CD14-positive monocyte (primary cell): ENCODE results near the gene GRIK3. TPM values are rescaled to one million over a fixed set of nuclear protein-coding genes. Genes with fewer than 3 reads are reported as not detected.

Source experiments
- DNase-seq, 3 donors: peaks; one replicate each; pipeline ENCODE4 v3.0.0-alpha.2; 2011 to 2022
- H2AFZ ChIP-seq: 2 replicates; pipeline ENCODE4 v1.6.0; 2012; ENCODE audit warnings: mild to moderate bottlenecking, low read depth, low read length, inconsistent platforms; ENCODE audit not compliant: insufficient read depth, poor library complexity, severe bottlenecking
- H3K27ac ChIP-seq, 2 donors: 1 replicate in 1 of 2; 2 replicates in 1 of 2; pipeline ENCODE4 v1.5.1; 2012 to 2013; ENCODE audit warnings: low read length in 2 of 2, control low read depth in 1 of 2, inconsistent platforms in 1 of 2, low read depth in 1 of 2, mild to moderate bottlenecking in 1 of 2
- H3K27me3 ChIP-seq, 2 donors: one replicate each; pipeline versions ENCODE4 v1.6.0 to v1.6.1; 2011 to 2013; ENCODE audit warnings: low read length in 2 of 2; ENCODE audit not compliant: control insufficient read depth in 2 of 2, insufficient read depth in 2 of 2
- H3K36me3 ChIP-seq, 2 donors: replicated peaks in 1 of 2; 1 replicate in 1 of 2; 2 replicates in 1 of 2; pipeline versions ENCODE4 v1.5.1 to v1.6.1; 2012 to 2013; ENCODE audit warnings: low read length in 2 of 2, control low read depth in 1 of 2, inconsistent platforms in 1 of 2, mild to moderate bottlenecking in 1 of 2; ENCODE audit not compliant: insufficient read depth in 2 of 2, control insufficient read depth in 1 of 2
- H3K4me1 ChIP-seq, 2 donors: 1 replicate in 1 of 2; 2 replicates in 1 of 2; pipeline versions ENCODE4 v1.5.1 to v1.6.1; 2012 to 2013; ENCODE audit warnings: low read length in 2 of 2, control low read depth in 1 of 2, inconsistent platforms in 1 of 2, mild to moderate bottlenecking in 1 of 2, moderate library complexity in 1 of 2; ENCODE audit not compliant: insufficient read depth in 2 of 2, control insufficient read depth in 1 of 2
- H3K4me2 ChIP-seq: replicated peaks from 2 replicates; pipeline ENCODE3; 2012; ENCODE audit warnings: low read length, moderate library complexity, mild to moderate bottlenecking; ENCODE audit not compliant: poor library complexity, severe bottlenecking; ENCODE audit errors: extremely low read depth
- H3K4me3 ChIP-seq, 3 experiments: fragments of 200-600 bp in 1 of 3; sonication (generic) in 1 of 3; replicated peaks in 1 of 3; 1 replicate in 2 of 3; 2 replicates in 1 of 3; pipeline ENCODE4 v1.5.1; 2011 to 2013; ENCODE audit warnings: low read length in 3 of 3, mild to moderate bottlenecking in 3 of 3, control low read depth in 2 of 3, low read depth in 2 of 3, inconsistent platforms in 1 of 3, moderate library complexity in 1 of 3
- H3K79me2 ChIP-seq: 2 replicates; pipeline ENCODE4 v1.6.0; 2012; ENCODE audit warnings: mild to moderate bottlenecking, control low read depth, inconsistent platforms, low read length, moderate library complexity; ENCODE audit not compliant: insufficient read depth
- H3K9ac ChIP-seq: 2 replicates; pipeline ENCODE4 v1.6.0; 2017; ENCODE audit warnings: low read length, mild to moderate bottlenecking; ENCODE audit not compliant: insufficient read depth, poor library complexity, severe bottlenecking
- H3K9me3 ChIP-seq, 2 donors: replicated peaks in 1 of 2; 1 replicate in 1 of 2; 2 replicates in 1 of 2; pipeline versions ENCODE4 v1.5.1 to v1.6.1; 2012 to 2013; ENCODE audit warnings: low read length in 2 of 2, control low read depth in 1 of 2; ENCODE audit not compliant: control insufficient read depth in 1 of 2, insufficient read depth in 1 of 2
- H4K20me1 ChIP-seq: 2 replicates; pipeline ENCODE4 v1.6.0; 2012; ENCODE audit warnings: mild to moderate bottlenecking, low read length, control low read depth, moderate library complexity; ENCODE audit not compliant: insufficient read depth
- H3K27ac Mint-ChIP-seq, 7 donors: one replicate each; pipeline ENCODE4 v1.8.0; 2020; ENCODE audit warnings: mild to moderate bottlenecking in 7 of 7, mixed read lengths in 7 of 7, moderate library complexity in 6 of 7, inconsistent platforms in 2 of 7
- H3K27me3 Mint-ChIP-seq, 3 donors: one replicate each; pipeline ENCODE4 v1.8.0; 2021 to 2022; ENCODE audit warnings: low read depth in 3 of 3, mild to moderate bottlenecking in 3 of 3, mixed read lengths in 3 of 3, moderate library complexity in 3 of 3, inconsistent platforms in 1 of 3
- H3K36me3 Mint-ChIP-seq, 2 donors: one replicate each; pipeline ENCODE4 v1.8.0; 2020; ENCODE audit warnings: mixed read lengths in 2 of 2, inconsistent platforms in 1 of 2, mild to moderate bottlenecking in 1 of 2
- H3K4me1 Mint-ChIP-seq: one replicate; pipeline ENCODE4 v1.8.0; 2020; ENCODE audit warnings: mild to moderate bottlenecking, mixed read lengths
- H3K4me3 Mint-ChIP-seq, 2 donors: one replicate each; pipeline ENCODE4 v1.8.0; 2020; ENCODE audit warnings: mild to moderate bottlenecking in 2 of 2, mixed read lengths in 2 of 2, moderate library complexity in 1 of 2
- H3K9me3 Mint-ChIP-seq, 7 donors: one replicate each; pipeline ENCODE4 v1.8.0; 2020 to 2022; ENCODE audit warnings: mixed read lengths in 7 of 7, mild to moderate bottlenecking in 6 of 7, moderate library complexity in 6 of 7, inconsistent platforms in 2 of 7
- CTCF ChIP-seq: fragments of 200-600 bp; IDR thresholded peaks from one replicate; pipeline ENCODE4 v1.8.0; 2022; ENCODE audit warnings: antibody characterized with exemption, mild to moderate bottlenecking
- WGBS: methylation state at CpG from one replicate; pipeline ENCODE4 v1.1.5; 2013; ENCODE audit warnings: missing lambda C conversion rate; ENCODE audit not compliant: insufficient coverage; 5-methylcytosine and 5-hydroxymethylcytosine counted together
- intact Hi-C, 2 donors: fragments of 100-400 bp; cut with micrococcal nuclease; formaldehyde crosslinking; loops; one replicate each; pipeline versions ENCODE4 v1.15.0 to v1.15.1; 2023
- polyA plus RNA-seq, 3 donors: library from polyadenylated mRNA; depleted of rRNA in 1 of 3; unstranded in 2 of 3; stranded (reverse) in 1 of 3; fragments of 300-500 nt in 2 of 3; fragments of >200 nt in 1 of 3; fragmentation: Illumina TruSeq in 2 of 3; gene quantifications; 1 replicate in 2 of 3; 2 replicates in 1 of 3; pipeline ENCODE4 v1.2.3, GENCODE V29; 2012 to 2021

GRIK3 gene
- polyA plus RNA-seq, 3 donors = not detected

- Histone ChIP-seq H3K4me2 (no peak overlapping the region), H3K79me2 (no peaks in the 10 kb centered on the region), H3K4me3 (no peak overlapping the region), H3K27me3 (no peaks in the 10 kb centered on the region), H4K20me1 (no peaks in the 10 kb centered on the region), H3K9me3 (no peaks in the 10 kb centered on the region), H2AFZ (no peak overlapping the region), H3K9ac (no peak overlapping the region), H3K36me3 (no peaks in the 10 kb centered on the region), H3K27ac (no peak overlapping the region), H3K4me1 (no peaks in the 10 kb centered on the region)
- intact Hi-C loops = no loop called here
- WGBS = 86% methylated on average over 3 of the region's 3 CpGs
- Mint-ChIP-seq H3K9me3 (no peaks in the 10 kb centered on the region), H3K4me3 (no peak overlapping the region), H3K4me1 (no peaks in the 10 kb centered on the region), H3K27ac (peak overlapping the region in 1 of 7 donors; percentile 47), H3K36me3 (no peaks in the 10 kb centered on the region), H3K27me3 (peaks cover 3 to 13% (median 13%) of the 10 kb centered on the region in 3 donors)
- TF ChIP-seq CTCF = no peak
- DNase-seq = no peak
Observed at GRCh38 chr1:37068260-37068659, 33.9 kb upstream of the GRIK3 start.

- Mint-ChIP-seq H3K27me3 (peaks cover 5 to 17% (median 11%) of the 10 kb centered on the region in 3 donors), H3K9me3 (peaks cover 0 to 1% (median 0%) of the 10 kb centered on the region in 7 donors), H3K4me1 (no peaks in the 10 kb centered on the region), H3K36me3 (no peaks in the 10 kb centered on the region), H3K4me3 (no peak overlapping the region), H3K27ac (no peak overlapping the region)
- Histone ChIP-seq H3K4me2 (no peak overlapping the region), H3K9me3 (no peaks in the 10 kb centered on the region), H2AFZ (no peak overlapping the region), H3K36me3 (no peaks in the 10 kb centered on the region), H3K9ac (no peak overlapping the region), H3K4me1 (no peaks in the 10 kb centered on the region), H4K20me1 (no peaks in the 10 kb centered on the region), H3K27ac (no peak overlapping the region), H3K4me3 (no peak overlapping the region), H3K27me3 (no peaks in the 10 kb centered on the region), H3K79me2 (no peaks in the 10 kb centered on the region)
- no peak for DNase-seq
- intact Hi-C loops = no loop called here
- TF ChIP-seq CTCF = no peak
- WGBS = 73% methylated on average over 4 of the region's 4 CpGs
Observed at GRCh38 chr1:37064039-37064438, 29.7 kb upstream of the GRIK3 start.
